SK-MEL-5 (cell line): ENCODE data around the gene HIPK2. TPM values are rescaled to one million over a fixed set of nuclear protein-coding genes. Genes with fewer than 3 reads are reported as not detected.

Source experiments
- DNase-seq: peaks from one replicate; pipeline ENCODE4 v3.0.0-alpha.2; 2016; ENCODE audit warnings: low read depth, low spot score
- in situ Hi-C: cut with HindIII; loops from 2 replicates; pipeline ENCODE4 v1.10.0; 2016; ENCODE audit warnings: low sequenced_read_pairs, high pct_unique_total_duplicates, low pct_unique_long_range_greater_than_20kb
- total RNA-seq: library from RNA; depleted of rRNA; stranded (reverse); fragments of >200 nt; shearing (Covaris generic); gene quantifications from 2 replicates; pipeline ENCODE4 v1.2.3, GENCODE V29; 2014

The HIPK2 gene
- total RNA-seq, 1 experiment from 2014 or later: 16.1 TPM

DNA sequence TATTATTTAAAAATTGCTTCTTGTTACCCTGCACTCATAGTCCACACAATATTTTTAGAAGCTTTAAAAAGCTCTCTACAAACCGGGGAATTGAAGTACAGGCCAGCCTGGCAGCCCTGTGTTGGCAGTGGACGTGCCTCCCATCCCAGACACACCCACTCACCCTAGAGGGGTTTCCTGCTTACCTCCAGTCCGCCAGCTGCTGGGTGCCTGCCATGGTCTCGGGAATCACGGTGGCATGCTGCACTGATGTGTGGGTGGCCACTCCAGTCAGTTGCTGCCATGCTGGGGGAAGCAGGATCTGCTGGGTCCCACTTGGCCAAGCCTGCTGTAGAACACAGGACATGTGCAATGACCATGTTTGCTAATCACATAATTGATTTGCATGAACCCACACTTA, 173.9 kb downstream of the HIPK2 start:
- no peak for DNase-seq
- in situ Hi-C loops: no loop called here

DNA sequence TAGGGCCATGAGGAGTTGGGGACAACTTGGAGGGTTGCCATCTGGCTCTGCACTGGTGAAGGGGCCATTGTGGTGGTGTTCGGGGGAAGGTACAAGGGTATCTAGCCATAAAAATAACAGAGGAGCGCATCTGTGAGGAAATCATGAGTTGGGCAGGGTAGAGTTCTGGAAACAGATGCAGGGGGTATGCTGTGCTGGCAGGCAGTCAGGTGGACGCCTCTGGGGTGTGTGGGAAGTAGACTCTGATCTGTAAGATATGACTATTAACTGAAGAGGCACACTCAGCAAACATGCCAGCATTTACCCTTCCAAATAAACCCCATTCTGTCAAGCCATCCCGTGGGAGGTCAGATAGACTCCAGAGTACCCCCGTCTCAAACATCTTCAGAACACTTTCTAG, 174.5 kb downstream of the HIPK2 start:
- in situ Hi-C loops: no loop called here
- no peak for DNase-seq

DNA sequence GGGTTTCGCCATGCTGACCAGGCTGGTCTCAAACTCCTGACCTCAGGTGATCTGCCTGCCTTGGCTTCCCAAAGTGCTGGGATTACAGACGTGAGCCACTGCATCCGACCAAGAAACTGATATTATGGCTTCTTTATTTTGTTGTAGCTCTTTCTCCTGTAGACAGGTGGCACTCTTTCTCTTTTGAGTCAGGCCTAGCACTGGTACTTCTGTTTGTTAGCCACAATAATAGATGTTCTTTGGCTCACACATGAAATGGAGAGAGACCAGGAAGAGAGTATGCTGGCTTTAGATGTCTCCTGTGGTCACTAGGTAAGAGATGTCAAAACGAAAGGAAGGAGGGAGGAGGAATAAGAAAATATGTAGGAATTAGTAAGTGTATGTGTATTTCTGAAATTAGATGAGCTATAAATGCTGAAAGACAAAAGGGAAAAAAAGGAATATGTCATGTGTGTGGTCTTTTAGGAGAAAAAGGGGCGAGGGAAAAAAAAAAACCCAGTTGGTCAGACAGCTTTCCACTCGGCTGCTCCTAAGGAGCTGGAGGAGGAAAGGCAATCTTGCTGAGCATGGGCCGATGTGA, 175.6 kb downstream of the HIPK2 start:
- in situ Hi-C loops: no loop called here
- DNase-seq: peak; percentile 71

DNA sequence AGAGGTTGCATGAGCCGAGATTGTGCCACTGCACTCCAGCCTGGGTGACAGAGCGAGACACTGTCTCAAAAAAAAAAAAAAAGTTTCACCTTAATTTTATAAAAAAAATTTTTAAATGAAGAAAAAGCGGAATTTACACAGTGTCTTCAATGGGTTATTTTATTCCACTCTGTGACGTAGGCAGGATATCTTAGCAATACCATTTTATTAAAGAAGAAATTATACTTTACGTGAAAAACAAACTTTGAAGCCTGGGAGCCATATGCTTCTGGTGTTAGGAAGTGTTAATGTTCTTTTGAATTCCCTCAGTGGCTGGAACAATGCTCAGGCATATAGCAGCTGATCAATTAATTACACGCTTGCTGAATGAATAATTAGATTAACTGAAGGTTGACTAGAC, 176.6 kb downstream of the HIPK2 start:
- in situ Hi-C loops: no loop called here
- DNase-seq: no peak

DNA sequence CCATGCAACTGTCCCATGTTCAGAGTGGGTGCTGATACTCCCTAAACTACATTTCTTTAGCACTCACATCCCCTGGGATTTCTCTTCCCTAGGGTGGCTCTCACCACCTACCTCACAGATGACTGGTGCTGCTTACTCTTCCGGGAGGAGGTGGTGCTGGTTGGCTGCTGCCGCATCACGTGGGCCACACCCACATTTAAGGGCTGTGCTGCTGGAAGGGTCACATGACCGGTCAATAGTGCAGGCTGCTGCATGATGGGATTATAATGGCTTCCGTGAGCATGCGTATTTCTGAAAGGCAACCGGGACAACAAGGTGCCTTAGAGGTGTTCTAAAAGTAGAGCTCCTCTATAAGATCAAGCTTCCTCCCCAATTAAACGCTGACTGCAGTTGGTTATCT, 177.5 kb downstream of the HIPK2 start:
- DNase-seq: peak; percentile 31
- in situ Hi-C loops: no loop called here

DNA sequence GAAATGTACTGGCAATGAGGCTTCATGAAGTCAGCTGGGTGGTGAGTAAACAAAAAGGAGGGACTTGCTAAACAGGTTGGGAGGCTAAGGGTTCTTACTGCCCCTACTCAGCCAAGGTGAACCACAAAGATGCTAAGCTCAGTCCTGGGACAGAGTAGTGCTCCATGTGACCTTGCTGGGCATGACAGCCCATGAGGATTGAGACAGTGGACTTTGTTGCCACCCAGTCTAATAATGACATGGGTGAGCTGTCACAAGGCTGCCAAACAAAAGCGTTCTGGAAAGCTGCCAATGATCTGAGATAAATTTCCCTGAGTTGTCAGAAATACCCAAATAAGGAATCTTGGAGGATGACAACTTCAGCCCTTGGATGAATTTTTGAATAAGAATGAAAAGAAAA, 179.2 kb downstream of the HIPK2 start:
- in situ Hi-C loops: no loop called here
- no peak for DNase-seq

DNA sequence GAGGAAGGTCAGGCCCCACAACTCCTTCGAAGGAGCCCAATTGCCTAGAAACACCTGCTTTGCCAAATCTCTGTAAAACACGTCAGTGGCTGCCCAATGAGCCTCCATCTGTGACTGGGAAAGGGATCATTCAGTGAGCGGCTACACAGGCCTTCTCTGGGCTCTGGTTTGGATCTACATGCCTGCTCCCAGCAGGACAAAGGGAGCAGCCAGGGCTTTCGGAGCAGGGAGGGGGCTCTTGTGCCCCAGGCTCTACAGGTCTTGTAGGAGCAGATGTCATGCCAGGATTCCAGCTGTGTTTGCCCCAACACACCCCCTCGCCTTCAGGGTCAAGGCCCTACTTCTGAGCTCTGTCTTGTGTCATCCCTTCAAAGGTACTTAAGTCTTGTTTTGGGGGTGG, 180.8 kb downstream of the HIPK2 start:
- DNase-seq: no peak
- in situ Hi-C loops: no loop called here

DNA sequence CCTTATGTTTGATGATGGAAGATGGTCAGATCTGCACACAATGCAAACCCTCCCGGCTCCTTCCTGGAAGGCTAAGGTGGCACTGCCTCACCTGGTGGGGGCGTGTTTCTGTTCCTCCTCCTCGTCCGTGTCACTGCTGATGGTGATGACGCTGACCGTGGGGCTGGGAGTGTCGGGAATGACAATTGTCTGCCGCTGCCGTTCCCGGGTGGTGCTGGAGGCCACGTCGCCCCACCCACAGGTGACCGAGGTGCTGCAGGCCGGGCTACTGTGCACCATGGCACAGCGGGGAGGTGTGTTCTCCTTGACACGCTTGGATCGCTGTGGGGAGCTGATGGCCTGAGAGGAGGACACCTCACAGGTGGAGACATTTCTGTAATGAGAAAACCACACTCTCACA, 181.2 kb downstream of the HIPK2 start:
- in situ Hi-C loops: no loop called here
- DNase-seq: no peak

DNA sequence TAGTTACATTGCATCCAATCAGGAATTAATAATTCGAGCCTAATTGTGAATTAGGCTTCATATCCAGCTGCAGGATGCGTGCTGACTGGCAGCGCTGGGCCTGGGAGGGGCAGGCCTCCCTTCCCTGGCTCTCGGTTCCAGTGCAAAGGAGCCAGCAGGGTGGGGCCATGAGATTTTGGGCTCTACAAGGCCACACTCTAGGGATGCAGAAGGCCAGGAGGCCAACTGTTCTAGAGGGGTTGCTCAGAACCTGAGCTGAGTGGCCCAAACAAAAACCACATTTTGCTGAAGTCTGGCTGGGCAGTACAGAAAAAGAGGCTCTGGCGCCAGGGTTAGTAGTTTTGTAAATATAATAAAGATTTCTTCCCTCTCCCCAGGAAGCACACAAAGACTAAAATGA, 182.0 kb downstream of the HIPK2 start:
- in situ Hi-C loops: no loop called here

DNA sequence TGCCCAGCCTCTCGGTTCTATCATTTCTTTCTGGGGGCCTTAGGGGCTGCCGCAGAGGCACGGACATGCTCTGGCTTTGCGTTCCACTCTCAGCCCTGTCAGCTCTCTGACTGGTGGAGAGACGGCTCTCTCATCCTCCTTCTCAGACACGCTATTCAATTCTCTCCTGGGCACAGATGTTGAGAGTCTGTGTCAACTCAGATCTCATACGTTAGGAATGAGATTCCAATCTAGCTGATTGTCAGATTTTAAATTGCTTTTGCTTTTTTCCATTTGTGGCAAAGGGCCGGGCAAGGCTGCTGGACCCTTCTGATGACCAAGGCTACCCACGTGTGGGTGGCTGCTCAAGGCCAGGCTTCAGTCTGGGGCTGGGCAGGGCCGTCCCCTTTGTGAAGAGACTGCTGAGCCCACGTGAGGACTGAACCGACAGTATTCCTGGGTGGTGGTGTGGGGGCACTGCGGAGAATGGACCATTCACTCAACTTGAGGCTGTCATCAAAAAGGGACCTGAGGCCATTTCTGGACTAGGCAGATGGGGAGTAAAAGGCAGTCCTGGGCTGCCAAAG, 182.8 kb downstream of the HIPK2 start:
- DNase-seq: no peak
- in situ Hi-C loops: no loop called here

More for the DNA sequence above, 182.0 kb downstream of the HIPK2 start:
- DNase-seq: no peak

DNA sequence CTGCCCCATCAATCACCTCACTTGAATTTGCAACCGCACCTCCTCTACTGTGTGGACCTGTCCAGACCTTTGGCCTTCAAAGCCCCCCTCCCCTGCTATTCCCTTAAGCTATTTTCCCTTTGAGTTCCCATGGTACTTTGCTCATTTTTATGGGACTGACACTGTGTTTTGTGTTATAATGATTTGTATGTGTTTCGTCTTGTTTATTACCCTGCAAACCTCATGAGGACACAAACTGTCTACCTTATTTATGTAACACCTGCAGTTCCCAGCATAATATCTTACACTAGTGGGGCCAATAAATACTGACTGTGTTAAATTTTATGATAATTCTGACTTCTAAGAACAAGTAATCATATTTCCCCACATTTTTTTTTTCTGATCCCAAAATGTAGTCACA, 183.7 kb downstream of the HIPK2 start:
- DNase-seq: no peak
- in situ Hi-C loops: no loop called here

DNA sequence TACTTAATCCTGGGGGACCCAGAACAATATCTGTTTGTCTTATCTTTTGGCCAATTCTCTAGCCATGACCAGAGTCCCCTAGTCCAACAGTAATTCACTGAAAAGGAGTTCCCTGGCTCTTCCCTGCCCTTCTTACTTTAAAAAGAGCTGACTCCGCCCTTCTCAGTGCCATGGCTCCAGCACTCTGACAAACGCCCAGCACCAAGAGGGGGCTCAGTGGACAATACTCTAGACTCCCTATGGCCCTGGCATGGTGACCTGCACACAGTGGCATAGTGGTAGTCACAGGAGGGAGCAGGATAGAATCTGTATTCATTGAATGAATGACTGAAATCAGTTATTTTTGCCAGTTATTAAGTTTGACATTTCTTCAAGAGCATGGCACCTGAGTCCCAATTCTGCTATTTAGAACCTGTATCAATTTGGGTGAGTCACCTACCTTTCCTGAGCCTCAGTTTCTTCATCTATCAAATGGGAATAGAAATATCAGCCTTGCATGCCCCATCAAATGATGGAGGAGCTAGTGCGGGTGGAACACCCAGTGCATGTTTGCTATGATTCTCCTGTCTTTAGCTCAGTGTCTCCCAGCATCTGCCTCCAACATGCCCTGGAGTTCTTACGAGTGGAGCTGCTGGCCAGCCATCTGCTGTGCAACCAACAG, 184.9 kb downstream of the HIPK2 start:
- in situ Hi-C loops: no loop called here
- DNase-seq: no peak

DNA sequence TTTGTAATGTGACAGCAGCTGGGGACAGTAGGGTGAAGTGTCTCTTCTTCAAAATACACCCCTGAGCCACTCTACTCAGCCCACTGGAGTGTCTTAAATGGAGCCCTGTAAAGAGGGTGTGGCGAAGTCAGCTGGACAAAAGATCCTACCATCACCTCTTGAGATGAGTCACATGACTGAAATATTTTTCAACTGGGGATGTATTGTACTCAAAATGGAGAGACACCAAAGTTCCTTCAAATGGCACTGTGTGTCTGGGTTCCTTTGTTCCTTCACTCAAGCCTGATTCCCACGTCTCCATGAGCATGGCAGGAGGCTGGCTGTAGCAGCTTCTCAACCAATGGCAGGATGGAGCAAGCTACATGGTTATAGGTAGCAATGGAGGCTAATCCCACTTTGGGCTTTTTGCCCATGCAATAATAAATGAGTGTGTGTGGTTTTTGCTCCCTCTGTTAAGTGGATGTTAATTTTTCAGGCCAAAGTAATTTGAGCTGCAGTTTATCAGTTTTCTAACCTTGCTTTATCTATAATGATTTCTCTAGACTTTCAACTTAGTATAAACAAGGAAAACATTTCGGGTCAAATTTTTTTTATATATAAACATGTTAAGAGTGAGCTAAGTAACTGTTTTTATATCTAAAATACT, 186.1 kb downstream of the HIPK2 start:
- in situ Hi-C loops: no loop called here
- peak; percentile 21 for DNase-seq

DNA sequence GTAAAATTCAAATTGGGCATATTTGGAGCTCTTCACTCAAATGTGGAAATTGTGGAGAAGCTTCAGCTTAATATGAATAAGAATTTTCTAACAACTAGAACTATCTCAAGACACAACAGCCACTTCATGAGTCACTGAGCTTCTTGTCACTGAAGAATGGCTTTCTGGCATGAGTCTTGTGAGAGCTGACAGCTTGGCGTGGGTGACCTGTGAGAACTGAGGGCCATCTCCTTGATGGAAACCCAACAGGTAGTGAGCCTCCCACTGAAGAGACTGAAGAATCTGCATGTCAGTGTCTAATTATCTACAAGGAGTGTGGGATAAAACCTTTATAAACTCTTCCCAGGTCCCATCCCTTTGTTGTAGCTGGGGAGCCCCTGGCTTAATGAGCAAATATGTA, 188.3 kb downstream of the HIPK2 start:
- no peak for DNase-seq
- in situ Hi-C loops: no loop called here

DNA sequence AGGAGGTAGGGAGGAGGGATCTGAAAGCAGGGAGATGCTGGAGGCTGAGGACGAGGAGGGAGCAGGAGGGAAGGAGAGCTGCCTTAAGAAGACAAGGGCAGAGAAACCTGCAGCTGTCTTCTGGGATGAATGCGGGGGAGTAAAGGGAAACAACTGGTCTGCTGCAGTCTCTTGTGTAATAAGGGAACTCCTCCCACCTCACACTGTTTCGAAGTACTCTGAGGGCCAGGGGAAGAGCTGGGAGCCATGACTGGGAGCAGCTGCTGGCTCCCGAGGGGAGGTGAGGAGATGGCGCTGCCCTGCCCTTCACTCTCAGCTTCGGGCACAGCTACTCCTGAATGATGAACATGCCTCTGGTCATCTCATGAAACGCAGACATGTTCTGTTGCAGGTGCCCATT, 189.2 kb downstream of the HIPK2 start:
- in situ Hi-C loops: no loop called here
- DNase-seq: no peak

DNA sequence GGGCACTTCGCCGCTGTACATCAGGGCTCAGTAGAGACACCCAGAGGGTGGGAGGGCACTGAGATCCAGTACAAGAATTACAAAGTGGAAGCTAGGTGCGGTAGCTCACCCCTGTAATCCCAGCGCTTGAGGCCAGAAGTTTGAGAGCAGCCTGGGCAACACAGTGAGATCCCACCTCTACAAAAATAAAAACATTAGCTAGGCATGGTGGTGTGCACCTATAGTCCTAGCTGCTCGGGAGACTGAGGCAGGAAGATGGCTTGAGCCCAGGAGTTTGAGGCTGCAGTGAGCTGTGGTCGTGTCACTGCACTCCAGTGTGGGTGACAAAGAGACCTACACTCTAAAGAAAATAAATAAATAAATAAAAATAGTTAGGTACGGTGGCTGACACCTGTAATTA, 190.3 kb downstream of the HIPK2 start:
- in situ Hi-C loops: no loop called here
- DNase-seq: no peak

DNA sequence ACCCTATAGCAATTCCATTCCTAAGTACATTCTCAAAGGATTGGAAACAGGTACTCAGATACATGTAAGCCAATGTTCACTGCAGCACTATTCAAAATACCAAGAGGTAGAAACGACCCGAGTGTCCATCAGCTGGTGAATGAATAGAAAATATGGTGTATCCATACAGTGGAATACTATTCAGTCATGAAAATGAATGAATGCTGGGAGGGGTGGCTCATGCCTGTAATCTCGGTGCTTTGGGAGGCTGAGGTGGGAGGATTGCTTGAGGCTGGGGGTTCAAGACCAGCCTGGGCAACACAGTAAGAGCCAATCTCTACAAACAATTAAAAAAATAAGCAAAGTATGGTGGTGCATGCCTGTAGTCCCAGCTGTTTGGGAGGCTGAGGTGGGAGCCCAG, 191.5 kb downstream of the HIPK2 start:
- in situ Hi-C loops: no loop called here

DNA sequence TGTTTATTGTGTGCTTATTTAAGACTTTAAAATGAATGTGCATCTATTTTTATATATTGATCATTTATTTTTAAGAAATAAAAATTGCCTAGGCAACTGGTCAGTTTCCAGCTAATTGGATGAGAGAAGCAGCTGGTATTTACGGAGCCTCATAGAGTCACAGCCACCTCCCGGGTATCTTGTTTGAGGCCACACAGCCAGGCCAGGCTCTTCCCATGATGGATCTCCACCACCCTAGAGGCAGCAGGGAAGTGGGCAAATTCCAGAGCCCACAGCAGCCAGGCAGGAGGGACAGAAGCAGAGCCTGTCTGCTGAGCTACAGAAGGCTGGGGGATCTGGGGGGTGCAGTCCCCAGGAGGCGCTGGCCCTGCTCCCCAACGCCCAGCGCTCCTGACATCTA, 192.8 kb downstream of the HIPK2 start:
- in situ Hi-C loops: no loop called here
- no peak for DNase-seq

More for the DNA sequence above, 191.5 kb downstream of the HIPK2 start:
- no peak for DNase-seq
